Loucy (cell line): ENCODE data around the gene BCAT1.

Source experiments
- CTCF ChIP-seq: fragments of 200-600 bp; sonication (generic); conservative IDR thresholded peaks from 2 replicates; pipeline ENCODE4 v1.5.1; 2014; ENCODE audit warnings: mild to moderate bottlenecking, antibody characterized with exemption, low read length
- EZH2phosphoT487 ChIP-seq: fragments of 200-600 bp; IDR thresholded peaks from 2 replicates; pipeline ENCODE4 v1.6.1; 2018; ENCODE audit warnings: antibody characterized with exemption, mild to moderate bottlenecking, moderate library complexity, borderline replicate concordance

- TF ChIP-seq EZH2phosphoT487 (no peak), CTCF (no peak)
Observed at GRCh38 chr12:24808651-24809050, 140.2 kb downstream of the BCAT1 start.
